Astrocyte of the spinal cord (primary cell): ENCODE measurements around the gene TEAD4.

Experiments
- DNase-seq: peaks from one replicate; pipeline ENCODE4 v3.0.0; 2011; ENCODE audit warnings: low read depth, low spot score
- H3K4me3 ChIP-seq: 2 replicates; pipeline ENCODE4 v1.5.1; 2011; ENCODE audit warnings: low read depth, mild to moderate bottlenecking, low read length, moderate library complexity
- in situ Hi-C: cut with HindIII; loops from 2 replicates; pipeline ENCODE4 v1.10.0; 2017; ENCODE audit warnings: low sequenced_read_pairs
- TF ChIP-seq, protein P1 (sequence below): IDR thresholded peaks from 2 replicates; pipeline ENCODE4 v1.5.1; 2012; ENCODE audit warnings: low read depth, mild to moderate bottlenecking, low read length, inconsistent platforms

TEAD4 gene

GRCh38 chr12:3036901-3037600 is 77.9 kb downstream of the TEAD4 start:
- H3K4me3 ChIP-seq, result no peak overlapping the region
- TF ChIP-seq, protein P1, sequence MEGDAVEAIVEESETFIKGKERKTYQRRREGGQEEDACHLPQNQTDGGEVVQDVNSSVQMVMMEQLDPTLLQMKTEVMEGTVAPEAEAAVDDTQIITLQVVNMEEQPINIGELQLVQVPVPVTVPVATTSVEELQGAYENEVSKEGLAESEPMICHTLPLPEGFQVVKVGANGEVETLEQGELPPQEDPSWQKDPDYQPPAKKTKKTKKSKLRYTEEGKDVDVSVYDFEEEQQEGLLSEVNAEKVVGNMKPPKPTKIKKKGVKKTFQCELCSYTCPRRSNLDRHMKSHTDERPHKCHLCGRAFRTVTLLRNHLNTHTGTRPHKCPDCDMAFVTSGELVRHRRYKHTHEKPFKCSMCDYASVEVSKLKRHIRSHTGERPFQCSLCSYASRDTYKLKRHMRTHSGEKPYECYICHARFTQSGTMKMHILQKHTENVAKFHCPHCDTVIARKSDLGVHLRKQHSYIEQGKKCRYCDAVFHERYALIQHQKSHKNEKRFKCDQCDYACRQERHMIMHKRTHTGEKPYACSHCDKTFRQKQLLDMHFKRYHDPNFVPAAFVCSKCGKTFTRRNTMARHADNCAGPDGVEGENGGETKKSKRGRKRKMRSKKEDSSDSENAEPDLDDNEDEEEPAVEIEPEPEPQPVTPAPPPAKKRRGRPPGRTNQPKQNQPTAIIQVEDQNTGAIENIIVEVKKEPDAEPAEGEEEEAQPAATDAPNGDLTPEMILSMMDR, result no peak
- in situ Hi-C loops, result no loop called here
- DNase-seq, result no peak

GRCh38 chr12:3038166-3038565 is 79.0 kb downstream of the TEAD4 start:
- TF ChIP-seq, protein P1, result no peak
- DNase-seq, result no peak
- H3K4me3 ChIP-seq, result no peak overlapping the region
- in situ Hi-C loops, result no loop called here

GRCh38 chr12:3038926-3039510 is 79.8 kb downstream of the TEAD4 start:
- in situ Hi-C loops, result no loop called here
- TF ChIP-seq, protein P1, result no peak
- H3K4me3 ChIP-seq, result no peak overlapping the region
- no peak for DNase-seq

GRCh38 chr12:3040026-3040656 is 80.9 kb downstream of the TEAD4 start:
- TF ChIP-seq, protein P1, result no peak
- in situ Hi-C loops, result no loop called here

DNA sequence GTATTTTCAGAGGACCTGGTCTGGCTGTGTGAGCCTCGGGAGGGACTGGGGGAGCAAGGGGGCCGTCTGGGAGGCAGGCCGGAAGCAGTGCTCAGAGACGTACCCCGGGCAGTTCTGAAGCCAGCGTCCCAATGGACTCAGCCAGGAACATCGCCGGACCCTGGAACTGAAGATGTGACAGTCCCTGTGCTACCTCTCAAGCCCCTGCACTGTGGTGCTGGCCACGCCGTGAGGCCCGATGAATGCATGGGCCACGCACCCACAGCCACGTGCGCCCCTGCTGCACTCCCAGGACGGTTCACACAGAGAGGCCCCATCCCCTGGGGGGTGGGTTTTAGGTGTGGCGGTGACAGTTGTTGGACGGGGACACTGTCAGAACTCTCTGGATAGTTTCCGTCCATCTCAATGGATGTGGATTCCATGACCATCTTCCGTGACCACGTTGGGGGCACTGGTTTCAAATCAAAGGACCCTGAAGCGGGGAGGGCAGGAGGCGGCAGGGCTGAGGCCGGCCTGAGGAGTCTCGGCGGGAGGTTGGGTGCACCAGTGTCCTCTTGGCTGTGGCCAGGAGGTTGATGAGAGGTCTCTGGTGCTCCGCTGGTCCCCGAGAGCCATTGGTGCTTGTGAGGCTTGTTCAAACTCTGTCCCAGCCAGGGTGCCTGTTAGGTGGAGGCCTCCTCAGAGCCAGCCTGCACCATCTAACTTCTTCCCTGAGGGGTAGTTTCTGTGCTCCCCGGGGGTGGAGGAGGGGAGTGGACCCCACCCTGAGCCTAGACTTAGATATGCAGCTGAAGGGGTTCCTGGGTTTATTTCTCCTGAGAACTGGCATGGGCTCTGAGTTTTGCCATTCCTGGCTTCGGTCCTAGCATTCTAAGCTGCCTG is 81.7 kb downstream of the TEAD4 start:
- DNase-seq, result no peak
- TF ChIP-seq, protein P1, result no peak
- in situ Hi-C loops, result no loop called here
- no peak overlapping the region for H3K4me3 ChIP-seq

More at GRCh38 chr12:3040026-3040656, 80.9 kb downstream of the TEAD4 start:
- no peak overlapping the region for H3K4me3 ChIP-seq
- no peak for DNase-seq

DNA sequence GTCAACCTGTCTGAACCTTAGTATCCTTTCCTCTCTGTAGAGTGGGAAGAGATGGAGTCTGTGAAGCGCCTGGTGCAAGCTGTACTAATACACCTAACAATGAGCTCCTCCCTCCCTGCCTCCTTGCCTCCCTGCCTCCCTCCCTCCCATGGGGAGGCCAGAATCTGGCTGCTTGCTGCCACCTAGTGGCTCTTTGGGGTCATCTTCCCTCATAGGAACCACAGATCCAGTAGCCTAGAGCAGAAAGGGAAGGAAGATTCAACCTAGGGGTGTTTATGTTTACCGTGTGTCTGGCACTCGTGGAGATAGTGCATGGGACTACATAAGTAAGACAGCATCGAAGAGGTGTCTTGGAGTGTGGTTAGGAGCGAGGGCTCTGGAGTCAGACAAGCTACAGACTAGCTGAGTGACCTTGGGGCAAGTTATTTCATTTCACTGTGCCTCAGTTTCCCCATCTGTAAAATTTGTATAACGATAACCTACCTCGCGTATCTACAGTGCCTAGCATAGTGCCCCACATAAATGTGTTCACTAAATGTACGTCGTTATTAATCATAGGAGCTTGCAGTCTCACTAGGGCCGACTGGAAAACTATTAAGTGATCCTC is 82.5 kb downstream of the TEAD4 start:
- in situ Hi-C loops, result no loop called here
- TF ChIP-seq, protein P1, result peak; percentile 81
- no peak overlapping the region for H3K4me3 ChIP-seq
- DNase-seq, result peak; percentile 80
